ENCODE data around the gene INPP5K.

DNA sequence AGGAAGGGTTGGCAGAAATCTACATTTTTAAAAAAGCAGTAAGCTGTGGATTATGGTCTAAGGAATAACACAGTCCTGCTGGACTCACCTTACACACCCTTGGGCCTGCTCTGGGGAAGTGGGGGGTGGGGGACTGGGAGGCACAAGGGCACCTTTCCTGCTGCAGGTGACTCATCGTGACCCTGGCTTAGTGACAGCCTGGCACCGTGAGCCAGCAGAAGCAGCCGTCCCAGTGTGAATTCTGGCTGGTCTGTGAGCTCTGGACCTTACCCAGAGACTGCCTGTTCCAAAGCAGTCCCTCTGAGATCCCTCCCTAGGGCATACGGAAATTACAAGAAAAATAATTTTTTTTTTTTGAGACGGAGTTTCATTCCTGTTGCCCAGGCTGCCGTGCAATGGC, 56.2 kb downstream of the INPP5K start:
- TF ChIP-seq EZH2 (IDR thresholded peaks at IDR 0.05; ENCODE audit: insufficient read depth, poor library complexity, severe bottlenecking) = no peak
- TF ChIP-seq EZH2phosphoT487 (IDR thresholded peaks at IDR 0.05; ENCODE audit: insufficient read depth, low read depth) = no peak

Measured in GM23248 (cell line).